Activated T-cell treated with anti-CD3 and anti-CD28 coated beads, Interleukin-2, amount 50 U/mL, for 24 hours (primary cell): ENCODE data around the gene MAN1C1.

ENCODE experiments used
- DNase-seq: peaks from one replicate; pipeline ENCODE4 v3.0.0-alpha.2; 2020
- H3K27ac Mint-ChIP-seq: 2 replicates; pipeline ENCODE4 v1.8.0; 2020; ENCODE audit warnings: mild to moderate bottlenecking, mixed read lengths
- H3K27me3 Mint-ChIP-seq: 2 replicates; pipeline ENCODE4 v1.8.0; 2020; ENCODE audit warnings: mixed read lengths
- H3K36me3 Mint-ChIP-seq: 2 replicates; pipeline ENCODE4 v1.8.0; 2020; ENCODE audit warnings: low read depth, mixed read lengths
- H3K4me1 Mint-ChIP-seq: 2 replicates; pipeline ENCODE4 v1.8.0; 2020; ENCODE audit warnings: low read depth, mixed read lengths
- H3K4me3 Mint-ChIP-seq: 2 replicates; pipeline ENCODE4 v1.8.0; 2020; ENCODE audit warnings: mild to moderate bottlenecking, moderate library complexity, mixed read lengths
- H3K9me3 Mint-ChIP-seq: 2 replicates; pipeline ENCODE4 v1.8.0; 2020; ENCODE audit warnings: mixed read lengths

The MAN1C1 gene

GRCh38 chr1:25676488-25676887 lies 59.9 kb downstream of the MAN1C1 start:
- H3K4me1 Mint-ChIP-seq = peaks cover 78% of the 10 kb centered on the region
- peak overlapping the region; percentile 79 for H3K27ac Mint-ChIP-seq
- H3K36me3 Mint-ChIP-seq = peaks cover 7% of the 10 kb centered on the region
- H3K9me3 Mint-ChIP-seq = no peaks in the 10 kb centered on the region
- DNase-seq = no peak
- H3K4me3 Mint-ChIP-seq = peak overlapping the region; percentile 57
- H3K27me3 Mint-ChIP-seq = peaks cover 14% of the 10 kb centered on the region

- Mint-ChIP-seq H3K4me1 (peaks cover 76% of the 10 kb centered on the region), H3K36me3 (peaks cover 3% of the 10 kb centered on the region), H3K27ac (no peak overlapping the region), H3K27me3 (peaks cover 14% of the 10 kb centered on the region), H3K4me3 (peak overlapping the region; percentile 57), H3K9me3 (no peaks in the 10 kb centered on the region)
- DNase-seq = no peak
Observed at GRCh38 chr1:25677193-25677773, 60.7 kb downstream of the MAN1C1 start.

- peaks cover 67% of the 10 kb centered on the region for H3K4me1 Mint-ChIP-seq
- DNase-seq = no peak
- peaks cover 11% of the 10 kb centered on the region for H3K27me3 Mint-ChIP-seq
- H3K4me3 Mint-ChIP-seq = no peak overlapping the region
- H3K36me3 Mint-ChIP-seq = no peaks in the 10 kb centered on the region
- no peaks in the 10 kb centered on the region for H3K9me3 Mint-ChIP-seq
- no peak overlapping the region for H3K27ac Mint-ChIP-seq
Observed at GRCh38 chr1:25679171-25679570, 62.6 kb downstream of the MAN1C1 start.

GRCh38 chr1:25680701-25681100 lies 64.1 kb downstream of the MAN1C1 start:
- H3K36me3 Mint-ChIP-seq = peaks cover 1% of the 10 kb centered on the region
- peaks cover 56% of the 10 kb centered on the region for H3K4me1 Mint-ChIP-seq
- DNase-seq = no peak
- peaks cover 11% of the 10 kb centered on the region for H3K27me3 Mint-ChIP-seq
- no peak overlapping the region for H3K27ac Mint-ChIP-seq
- H3K9me3 Mint-ChIP-seq = no peaks in the 10 kb centered on the region
- no peak overlapping the region for H3K4me3 Mint-ChIP-seq

- no peaks in the 10 kb centered on the region for H3K9me3 Mint-ChIP-seq
- peaks cover 1% of the 10 kb centered on the region for H3K36me3 Mint-ChIP-seq
- H3K27me3 Mint-ChIP-seq = peaks cover 11% of the 10 kb centered on the region
- H3K4me3 Mint-ChIP-seq = no peak overlapping the region
- no peak for DNase-seq
- H3K4me1 Mint-ChIP-seq = peaks cover 42% of the 10 kb centered on the region
- H3K27ac Mint-ChIP-seq = no peak overlapping the region
Observed at GRCh38 chr1:25682059-25682601, 65.5 kb downstream of the MAN1C1 start.

GRCh38 chr1:25683177-25683576 lies 66.6 kb downstream of the MAN1C1 start:
- Mint-ChIP-seq H3K27me3 (peaks cover 5% of the 10 kb centered on the region), H3K36me3 (peaks cover 1% of the 10 kb centered on the region), H3K4me3 (no peak overlapping the region), H3K27ac (no peak overlapping the region), H3K9me3 (no peaks in the 10 kb centered on the region), H3K4me1 (peaks cover 37% of the 10 kb centered on the region)
- no peak for DNase-seq

- Mint-ChIP-seq H3K27me3 (peaks cover 5% of the 10 kb centered on the region), H3K36me3 (peaks cover 1% of the 10 kb centered on the region), H3K27ac (no peak overlapping the region), H3K4me1 (peaks cover 32% of the 10 kb centered on the region), H3K9me3 (no peaks in the 10 kb centered on the region), H3K4me3 (no peak overlapping the region)
- no peak for DNase-seq
Observed at GRCh38 chr1:25683731-25684130, 67.1 kb downstream of the MAN1C1 start.

GRCh38 chr1:25684216-25684965 lies 67.8 kb downstream of the MAN1C1 start:
- Mint-ChIP-seq H3K27ac (no peak overlapping the region), H3K36me3 (peaks cover 1% of the 10 kb centered on the region), H3K27me3 (peaks cover 5% of the 10 kb centered on the region), H3K4me1 (peaks cover 35% of the 10 kb centered on the region), H3K4me3 (no peak overlapping the region), H3K9me3 (no peaks in the 10 kb centered on the region)
- no peak for DNase-seq

GRCh38 chr1:25685211-25685750 lies 68.7 kb downstream of the MAN1C1 start:
- Mint-ChIP-seq H3K4me1 (peaks cover 39% of the 10 kb centered on the region), H3K36me3 (peaks cover 1% of the 10 kb centered on the region), H3K9me3 (no peaks in the 10 kb centered on the region), H3K27me3 (peaks cover 5% of the 10 kb centered on the region), H3K4me3 (no peak overlapping the region), H3K27ac (no peak overlapping the region)
- no peak for DNase-seq

GRCh38 chr1:25685938-25686665 lies 69.5 kb downstream of the MAN1C1 start:
- no peaks in the 10 kb centered on the region for H3K9me3 Mint-ChIP-seq
- peaks cover 1% of the 10 kb centered on the region for H3K36me3 Mint-ChIP-seq
- peaks cover 40% of the 10 kb centered on the region for H3K4me1 Mint-ChIP-seq
- H3K27me3 Mint-ChIP-seq = no peaks in the 10 kb centered on the region
- H3K4me3 Mint-ChIP-seq = no peak overlapping the region
- H3K27ac Mint-ChIP-seq = no peak overlapping the region
- DNase-seq = no peak

- peaks cover 1% of the 10 kb centered on the region for H3K36me3 Mint-ChIP-seq
- DNase-seq = no peak
- no peaks in the 10 kb centered on the region for H3K9me3 Mint-ChIP-seq
- H3K27ac Mint-ChIP-seq = no peak overlapping the region
- no peak overlapping the region for H3K4me3 Mint-ChIP-seq
- peaks cover 35% of the 10 kb centered on the region for H3K4me1 Mint-ChIP-seq
- no peaks in the 10 kb centered on the region for H3K27me3 Mint-ChIP-seq
Observed at GRCh38 chr1:25687221-25688017, 70.8 kb downstream of the MAN1C1 start.

GRCh38 chr1:25688390-25689119 lies 72.0 kb downstream of the MAN1C1 start:
- H3K4me1 Mint-ChIP-seq = peaks cover 32% of the 10 kb centered on the region

GRCh38 chr1:25689686-25690381 lies 73.2 kb downstream of the MAN1C1 start:
- Mint-ChIP-seq H3K27ac (no peak overlapping the region), H3K4me3 (no peak overlapping the region), H3K27me3 (no peaks in the 10 kb centered on the region), H3K36me3 (peaks cover 1% of the 10 kb centered on the region), H3K4me1 (peaks cover 32% of the 10 kb centered on the region), H3K9me3 (no peaks in the 10 kb centered on the region)
- no peak for DNase-seq

More at GRCh38 chr1:25688390-25689119, 72.0 kb downstream of the MAN1C1 start:
- Mint-ChIP-seq H3K36me3 (peaks cover 1% of the 10 kb centered on the region), H3K27me3 (no peaks in the 10 kb centered on the region), H3K9me3 (no peaks in the 10 kb centered on the region), H3K27ac (no peak overlapping the region), H3K4me3 (no peak overlapping the region)
- DNase-seq = no peak
